ENCODE measurements around the gene PGLYRP2. TPM values are rescaled to one million over a fixed set of nuclear protein-coding genes. Genes with fewer than 3 reads are reported as not detected.

The PGLYRP2 gene
- total RNA-seq, 1 experiment from 2014 or later = not detected

- Histone ChIP-seq H3K9me3 (ENCODE audit: low read length) (no peaks in the 10 kb centered on the region), H3K4me2 (ENCODE audit: low read length) (peak overlapping the region; percentile 99), H4K20me1 (ENCODE audit: low read length) (peaks cover 15% of the 10 kb centered on the region; the same call in 1 of the 2 replicates), H3F3A (ENCODE audit: low read length, unreplicated experiment) (no peaks in the 10 kb centered on the region), H3K4me3 (ENCODE audit: low read length) (peak overlapping the region; percentile 93), H3K27ac (ENCODE audit: low read length) (peak overlapping the region; percentile 23; the same call in 1 of the 2 replicates), H3K4me1 (ENCODE audit: insufficient read depth, low read length) (peaks cover 21% of the 10 kb centered on the region), H3K27me3 (ENCODE audit: low read length) (no peaks in the 10 kb centered on the region), H2AFZ (ENCODE audit: low read length) (peak overlapping the region; percentile 50; the same call in 1 of the 2 replicates), H3K79me2 (ENCODE audit: low read length) (peaks cover 41% of the 10 kb centered on the region), H3K9me2 (replicated peaks; ENCODE audit: low read length) (no peaks in the 10 kb centered on the region), H3K9ac (ENCODE audit: low read length) (peak overlapping the region; percentile 97), H3K36me3 (ENCODE audit: low read depth, low read length) (peaks cover 21% of the 10 kb centered on the region)
- ChIA-PET CTCF (no interaction called here), POLR2A (ENCODE audit: unreplicated experiment) (interaction anchor here (0.6 kb wide), 2 partner anchors 10 to 21 kb away, joined by 6 read pairs; no protein-coding TSS in a partner anchor)
- BruUV-seq (replicated peaks) = no TSS peak
- ATAC-seq (no peak), DNase-seq (no peak)
- intact Hi-C loops (cut with micrococcal nuclease) = loop anchor here (2.0 kb wide), 1 partner anchor 17 kb away; the partner anchor contains the start of gene WIZ
- TF ChIP-seq EZH2phosphoT487 (IDR thresholded peaks at IDR 0.05; ENCODE audit: borderline replicate concordance, low read length) = no peak
These were observed 47.2 kb downstream of the PGLYRP2 start for GRCh38 chr19:15432018-15432494.

DNA sequence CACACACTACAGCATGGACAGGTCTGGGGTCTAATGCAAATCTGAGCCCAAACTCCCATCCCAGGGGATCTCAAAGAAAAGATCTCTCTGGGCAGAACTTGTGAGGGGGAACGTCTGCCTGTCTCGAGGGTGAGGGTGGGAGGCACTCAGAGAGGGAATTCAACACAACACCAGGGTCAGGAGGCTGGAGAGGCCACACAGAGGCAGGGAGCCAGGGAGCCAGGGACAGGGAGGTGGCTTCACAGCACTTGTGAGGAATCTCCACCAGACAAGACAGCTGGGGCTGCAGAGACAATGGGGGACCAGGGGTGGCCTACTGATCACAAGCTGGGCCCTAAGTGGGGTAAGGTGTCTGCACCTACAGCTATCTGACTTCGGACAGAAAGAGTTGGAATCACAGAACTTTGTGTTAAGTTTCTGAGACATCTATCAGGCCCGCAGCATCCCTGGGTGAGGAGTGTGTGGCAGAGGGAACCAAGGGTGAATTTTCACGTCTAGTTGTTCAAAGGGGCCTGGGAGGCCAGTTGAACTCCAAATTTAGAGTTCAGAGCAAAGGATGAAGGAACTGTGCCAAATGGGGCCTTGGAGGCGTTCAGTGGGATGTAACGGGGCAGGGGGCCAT, 47.8 kb downstream of the PGLYRP2 start:
- peak overlapping the region; percentile 99 for H3K4me2 ChIP-seq (ENCODE audit: low read length)
- ATAC-seq (no peak), DNase-seq (no peak)
- H3K9me2 ChIP-seq (replicated peaks; ENCODE audit: low read length) = no peaks in the 10 kb centered on the region
- intact Hi-C loops (cut with micrococcal nuclease) = loop anchor here (2.0 kb wide), 1 partner anchor 17 kb away; the partner anchor contains the start of gene WIZ
- H3K9me3 ChIP-seq (ENCODE audit: low read length) = no peaks in the 10 kb centered on the region
- CTCF ChIA-PET = no interaction called here
- peaks cover 21% of the 10 kb centered on the region for H3K4me1 ChIP-seq (ENCODE audit: insufficient read depth, low read length)
- peak overlapping the region; percentile 93 for H3K4me3 ChIP-seq (ENCODE audit: low read length)
- H3F3A ChIP-seq (ENCODE audit: low read length, unreplicated experiment) = no peaks in the 10 kb centered on the region
- H3K9ac ChIP-seq (ENCODE audit: low read length) = peak overlapping the region; percentile 97
- BruUV-seq (replicated peaks) = TSS peak; percentile 51
- H2AFZ ChIP-seq (ENCODE audit: low read length) = 0 out of 2 replicates have a peak overlapping the region, but pooled peaks have one; percentile 50
- TF ChIP-seq, protein P1, sequence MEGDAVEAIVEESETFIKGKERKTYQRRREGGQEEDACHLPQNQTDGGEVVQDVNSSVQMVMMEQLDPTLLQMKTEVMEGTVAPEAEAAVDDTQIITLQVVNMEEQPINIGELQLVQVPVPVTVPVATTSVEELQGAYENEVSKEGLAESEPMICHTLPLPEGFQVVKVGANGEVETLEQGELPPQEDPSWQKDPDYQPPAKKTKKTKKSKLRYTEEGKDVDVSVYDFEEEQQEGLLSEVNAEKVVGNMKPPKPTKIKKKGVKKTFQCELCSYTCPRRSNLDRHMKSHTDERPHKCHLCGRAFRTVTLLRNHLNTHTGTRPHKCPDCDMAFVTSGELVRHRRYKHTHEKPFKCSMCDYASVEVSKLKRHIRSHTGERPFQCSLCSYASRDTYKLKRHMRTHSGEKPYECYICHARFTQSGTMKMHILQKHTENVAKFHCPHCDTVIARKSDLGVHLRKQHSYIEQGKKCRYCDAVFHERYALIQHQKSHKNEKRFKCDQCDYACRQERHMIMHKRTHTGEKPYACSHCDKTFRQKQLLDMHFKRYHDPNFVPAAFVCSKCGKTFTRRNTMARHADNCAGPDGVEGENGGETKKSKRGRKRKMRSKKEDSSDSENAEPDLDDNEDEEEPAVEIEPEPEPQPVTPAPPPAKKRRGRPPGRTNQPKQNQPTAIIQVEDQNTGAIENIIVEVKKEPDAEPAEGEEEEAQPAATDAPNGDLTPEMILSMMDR (conservative IDR thresholded peaks at IDR 0.05; ENCODE audit: low read depth, low read length) = no peak
- TF ChIP-seq EZH2 (IDR thresholded peaks at IDR 0.05; ENCODE audit: low read length, unreplicated experiment) = no peak
- no peak for TF ChIP-seq EZH2phosphoT487 (IDR thresholded peaks at IDR 0.05; ENCODE audit: borderline replicate concordance, low read length)
- H3K27ac ChIP-seq (ENCODE audit: low read length) = no peak overlapping the region
- no peaks in the 10 kb centered on the region for H3K27me3 ChIP-seq (ENCODE audit: low read length)
- peaks cover 26% of the 10 kb centered on the region for H3K36me3 ChIP-seq (ENCODE audit: low read depth, low read length)
- H4K20me1 ChIP-seq (ENCODE audit: low read length) = peaks cover 15% of the 10 kb centered on the region; the same call in 1 of the 2 replicates
- POLR2A ChIA-PET (ENCODE audit: unreplicated experiment) = no interaction called here
- peaks cover 41% of the 10 kb centered on the region for H3K79me2 ChIP-seq (ENCODE audit: low read length)

DNA sequence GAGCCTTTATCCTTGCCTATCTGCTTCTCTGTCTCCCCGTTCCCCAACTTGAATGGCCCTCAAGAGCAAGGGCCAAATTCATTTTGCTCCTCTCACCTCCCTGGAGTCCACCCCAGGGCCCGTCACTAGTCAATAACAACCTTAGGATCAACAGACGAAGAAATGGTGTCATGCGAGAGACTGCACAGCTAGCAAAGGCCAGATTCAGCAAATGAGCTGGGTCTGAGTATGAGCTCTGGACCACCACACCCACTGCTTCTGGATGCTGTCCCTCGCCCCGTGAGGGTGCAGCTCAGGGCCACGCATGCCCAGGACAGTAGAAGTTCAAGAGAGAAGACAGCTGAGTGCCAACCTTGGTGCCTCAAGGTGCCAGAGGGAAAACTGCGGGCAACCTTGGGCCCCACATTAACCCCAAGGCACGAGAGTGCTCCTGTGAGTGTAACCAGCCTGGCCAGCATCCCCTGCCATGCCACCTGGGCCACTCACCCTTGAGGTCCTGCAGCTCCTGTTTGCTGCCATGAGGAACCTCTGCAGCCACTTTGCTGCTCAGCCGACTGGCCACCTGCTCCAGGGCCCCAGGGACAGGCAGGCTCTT, 48.7 kb downstream of the PGLYRP2 start:
- no peak for TF ChIP-seq EZH2phosphoT487 (IDR thresholded peaks at IDR 0.05; ENCODE audit: borderline replicate concordance, low read length)
- no peak for TF ChIP-seq EZH2 (IDR thresholded peaks at IDR 0.05; ENCODE audit: low read length, unreplicated experiment)
- TF ChIP-seq, protein P1 (conservative IDR thresholded peaks at IDR 0.05; ENCODE audit: low read depth, low read length) = no peak
- Histone ChIP-seq H3K79me2 (ENCODE audit: low read length) (peaks cover 41% of the 10 kb centered on the region), H4K20me1 (ENCODE audit: low read length) (peaks cover 15% of the 10 kb centered on the region; the same call in 1 of the 2 replicates), H3K4me3 (ENCODE audit: low read length) (peak overlapping the region; percentile 93), H3K27me3 (ENCODE audit: low read length) (no peaks in the 10 kb centered on the region), H3K4me2 (ENCODE audit: low read length) (peak overlapping the region; percentile 99), H3F3A (ENCODE audit: low read length, unreplicated experiment) (no peaks in the 10 kb centered on the region), H3K36me3 (ENCODE audit: low read depth, low read length) (peaks cover 33% of the 10 kb centered on the region), H3K4me1 (ENCODE audit: insufficient read depth, low read length) (peaks cover 21% of the 10 kb centered on the region), H3K9ac (ENCODE audit: low read length) (no peak overlapping the region), H3K9me2 (replicated peaks; ENCODE audit: low read length) (no peaks in the 10 kb centered on the region), H3K9me3 (ENCODE audit: low read length) (no peaks in the 10 kb centered on the region), H2AFZ (ENCODE audit: low read length) (no peak overlapping the region), H3K27ac (ENCODE audit: low read length) (no peak overlapping the region)
- ChIA-PET POLR2A (ENCODE audit: unreplicated experiment) (no interaction called here), CTCF (no interaction called here)
- no TSS peak for BruUV-seq (replicated peaks)
- DNase-seq = no peak
- intact Hi-C loops (cut with micrococcal nuclease) = no loop called here
- ATAC-seq = no peak

All from PC-3 (cell line).